K562 treated with DMSO at 1 percent for 48 hours (cell line): ENCODE data around the gene SGK2. TPM values are rescaled to one million over a fixed set of nuclear protein-coding genes. Genes with fewer than 3 reads are reported as not detected.

ENCODE experiments used
- total RNA-seq: library from RNA; unstranded; fragments of 300-600 nt; gene quantifications from 2 replicates; pipeline ENCODE4 v1.2.3, GENCODE V29; 2022; ENCODE audit warnings: low replicate concordance; ENCODE audit errors: extremely low read depth

Gene SGK2
- not detected in 2 replicates for total RNA-seq

DNA sequence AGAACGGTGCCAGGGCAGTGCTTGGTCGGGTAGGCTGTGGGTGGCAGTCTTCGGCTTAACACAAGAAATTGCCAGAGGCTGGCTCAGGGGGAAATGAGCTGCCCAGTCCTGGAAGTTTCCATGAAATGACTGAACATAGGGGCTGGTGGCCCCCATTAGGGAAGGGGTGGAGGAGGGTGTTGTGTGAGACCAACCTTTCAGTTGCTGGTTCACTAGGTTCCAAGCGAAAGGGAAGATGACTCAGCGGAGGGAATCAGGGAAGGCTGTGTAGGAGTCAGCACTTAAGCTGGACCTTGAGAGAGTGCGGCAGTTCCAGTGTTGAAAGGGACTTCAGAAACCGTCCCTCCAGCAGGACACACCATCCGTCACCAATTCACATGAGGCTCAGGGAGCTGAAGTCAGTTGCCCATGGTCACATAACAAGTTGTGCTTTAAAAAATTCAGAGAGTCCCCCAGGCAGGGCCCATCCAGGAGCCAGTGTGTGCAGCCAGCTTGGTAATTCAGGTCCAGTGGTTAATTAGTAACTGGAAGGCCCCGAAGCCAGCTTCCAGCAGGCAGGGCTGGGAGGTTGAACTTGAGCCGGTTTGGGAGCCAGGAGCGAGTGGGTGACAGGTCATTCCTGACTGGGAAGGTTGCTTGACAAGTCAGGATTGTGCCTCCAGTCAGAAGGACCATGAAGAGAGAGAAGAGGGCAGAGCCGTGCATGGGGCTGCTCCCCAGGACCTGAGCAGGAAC, at the start of gene SGK2:
Gene SGK2, plus strand, starts transcription at position 616 of the 735 bp plus-strand sequence. CDS start 7,469 bp downstream, outside the sequence.

GRCh38 chr20:43590392-43591303, 31.8 kb downstream of the SGK2 start, which contains the start of gene IFT52:
IFT52 (plus strand) TSS chr20:43590937; CDS start chr20:43594699, 3,762 bp downstream.

Other genes starting within 250 kb of the SGK2 start
- not detected in 2 replicates for gene SRSF6, start 101.1 kb upstream of the SGK2 start, total RNA-seq
- not detected in 2 replicates for gene L3MBTL1, start 51.3 kb upstream of the SGK2 start, total RNA-seq
- gene IFT52, start 31.9 kb downstream of the SGK2 start, total RNA-seq, result not detected in 2 replicates
- not detected in 2 replicates for gene MYBL2, start 108.1 kb downstream of the SGK2 start, total RNA-seq
- not detected in 2 replicates for gene GTSF1L, start 168.0 kb downstream of the SGK2 start, total RNA-seq